Left renal cortex interstitium (tissue), 4 donors: ENCODE measurements around the gene WDR7. TPM values are rescaled to one million over a fixed set of nuclear protein-coding genes. Genes with fewer than 3 reads are reported as not detected.

ENCODE experiments used
- DNase-seq, 4 donors: peaks; one replicate each; pipeline ENCODE4 v3.0.0-alpha.2; 2013; ENCODE audit warnings: low read depth in 4 of 4, low spot score in 2 of 4, missing footprints in 1 of 4
- polyA plus RNA-seq, 4 donors: library from polyadenylated mRNA; unstranded; fragments of 120-200 nt; gene quantifications; one replicate each; pipeline ENCODE4 v1.2.1, GENCODE V29; 2013; ENCODE audit not compliant: insufficient read length in 4 of 4

WDR7 gene
- polyA plus RNA-seq, 4 donors = 10.4 to 13.0 (median 11.5) TPM

DNA sequence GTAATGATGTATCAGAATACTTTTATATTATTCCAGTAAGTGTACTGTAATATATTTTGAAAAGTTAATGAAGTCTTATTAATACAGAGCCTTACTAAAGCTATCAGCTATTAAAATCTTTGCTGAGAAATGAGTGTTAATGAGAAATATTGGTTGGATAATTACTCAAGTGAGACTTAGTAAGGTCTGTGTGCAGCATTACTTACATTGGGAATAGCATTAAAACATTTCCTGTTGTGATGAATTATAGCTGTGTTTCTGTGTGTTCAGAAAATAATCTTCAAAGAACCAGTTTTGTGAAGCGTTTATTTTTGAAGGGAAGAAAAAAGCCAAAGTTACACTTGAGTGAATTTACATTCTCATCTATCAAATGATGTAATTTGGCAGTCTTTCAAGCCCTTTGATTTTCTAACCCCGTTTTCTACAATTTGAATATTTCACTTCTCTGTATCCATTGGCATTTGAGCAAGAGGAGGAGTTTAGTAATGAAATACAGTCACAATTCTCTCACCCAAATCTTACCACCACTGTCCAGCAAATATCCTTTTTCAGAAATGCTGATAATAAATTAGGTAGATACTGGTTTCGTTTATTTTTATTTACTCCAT lies 372.2 kb downstream of the WDR7 start:
- peak in 1 of 4 donors; percentile 28 for DNase-seq

DNA sequence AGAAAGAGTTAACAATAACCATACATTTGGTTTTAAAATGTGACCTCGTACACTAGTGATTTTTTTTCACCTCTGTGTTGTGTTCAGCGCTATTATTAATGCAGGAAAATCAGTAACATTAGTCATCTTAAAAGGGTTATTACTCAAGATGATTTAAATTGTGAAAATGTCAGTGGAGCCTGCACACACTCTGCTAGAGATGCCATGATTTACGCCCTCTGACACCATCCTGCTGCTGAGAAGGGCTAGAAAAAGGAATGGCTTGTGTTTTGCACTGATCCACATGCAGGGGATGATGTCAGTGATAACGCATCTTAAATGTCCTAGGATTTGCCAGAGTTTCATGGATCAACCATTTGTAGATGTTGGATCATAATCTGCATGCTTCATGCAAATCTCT lies 374.4 kb downstream of the WDR7 start:
- no peak for DNase-seq

DNA sequence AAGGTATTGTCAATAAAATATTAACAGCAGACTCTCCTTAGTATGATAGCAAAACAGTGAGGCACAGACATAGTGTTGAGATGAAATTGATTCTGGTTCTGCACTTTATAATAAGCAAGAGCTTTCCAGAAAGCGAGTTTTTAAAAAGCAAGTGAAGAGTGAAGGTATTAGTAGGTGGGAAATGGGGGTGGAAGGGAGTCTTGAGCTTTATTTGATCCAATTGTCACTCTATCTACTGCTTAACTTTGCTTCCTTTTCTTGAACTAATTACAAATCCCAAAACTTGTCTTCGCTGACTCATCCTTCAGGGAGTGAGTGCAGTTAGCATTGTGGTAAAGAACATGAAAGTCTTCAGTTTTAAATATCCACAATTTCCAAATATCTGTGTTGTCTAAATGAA lies 375.2 kb downstream of the WDR7 start:
- no peak for DNase-seq

DNA sequence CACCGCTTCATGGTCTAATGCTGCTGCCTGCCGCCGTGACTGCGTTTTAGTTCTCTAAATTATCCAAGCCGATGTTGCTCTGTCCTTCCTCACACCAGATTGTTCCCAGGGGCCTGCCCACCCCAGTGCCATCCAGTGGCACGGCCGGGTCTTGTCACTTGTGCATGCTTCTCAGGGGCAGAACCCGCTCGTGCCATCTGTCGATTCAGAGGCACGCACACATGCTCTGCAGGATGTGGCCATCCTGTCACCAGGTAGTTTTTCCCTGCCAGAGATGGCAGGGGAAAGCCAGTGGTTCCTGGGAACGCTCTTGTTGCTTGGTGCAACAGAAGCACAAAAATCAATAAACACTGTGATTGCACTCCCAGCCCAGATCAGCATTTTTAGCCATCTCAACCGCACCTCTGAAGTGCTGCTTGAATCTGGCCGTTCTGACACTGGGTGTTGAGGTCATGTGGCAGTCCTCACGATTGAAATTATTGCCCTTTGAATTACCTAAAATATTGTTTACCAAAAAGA lies 376.1 kb downstream of the WDR7 start:
- DNase-seq = no peak

DNA sequence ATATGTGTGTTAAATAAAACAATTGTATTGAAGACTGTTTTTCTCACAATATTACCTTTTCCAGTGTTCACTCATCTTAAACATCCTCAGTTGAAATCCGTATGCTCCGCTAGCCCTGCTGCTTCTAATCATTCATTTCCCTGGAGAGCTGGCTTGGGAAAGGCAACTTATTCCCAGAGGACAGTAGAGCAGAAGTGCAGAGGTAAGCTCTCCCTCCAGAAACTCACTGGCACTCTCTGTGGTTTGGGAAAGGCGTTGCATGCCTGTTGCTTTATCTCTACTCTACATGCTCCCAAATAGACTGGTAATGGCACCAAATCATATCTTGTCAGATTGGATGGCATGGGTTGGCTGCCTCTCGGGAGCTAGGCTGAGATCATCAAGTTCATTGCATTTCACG lies 378.6 kb downstream of the WDR7 start:
- DNase-seq = no peak

DNA sequence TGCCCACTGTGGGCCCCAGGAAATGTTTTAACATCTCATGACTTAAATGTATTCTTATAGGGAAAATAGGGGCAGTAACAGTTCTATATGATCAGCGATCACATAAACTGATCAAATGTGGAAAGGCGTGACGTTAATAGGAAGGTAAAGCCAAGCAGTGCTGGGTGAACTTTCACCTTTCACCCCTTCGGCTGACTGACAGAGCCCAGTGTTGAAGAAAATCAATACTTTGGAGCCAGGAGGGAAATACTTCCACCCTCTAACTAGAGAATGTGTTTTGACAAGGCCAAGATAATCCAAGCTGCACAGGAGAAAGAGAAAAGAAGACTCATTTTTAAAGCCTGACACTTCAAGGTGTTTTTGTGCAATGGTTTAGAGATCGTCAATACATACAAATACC lies 379.3 kb downstream of the WDR7 start:
- no peak for DNase-seq

DNA sequence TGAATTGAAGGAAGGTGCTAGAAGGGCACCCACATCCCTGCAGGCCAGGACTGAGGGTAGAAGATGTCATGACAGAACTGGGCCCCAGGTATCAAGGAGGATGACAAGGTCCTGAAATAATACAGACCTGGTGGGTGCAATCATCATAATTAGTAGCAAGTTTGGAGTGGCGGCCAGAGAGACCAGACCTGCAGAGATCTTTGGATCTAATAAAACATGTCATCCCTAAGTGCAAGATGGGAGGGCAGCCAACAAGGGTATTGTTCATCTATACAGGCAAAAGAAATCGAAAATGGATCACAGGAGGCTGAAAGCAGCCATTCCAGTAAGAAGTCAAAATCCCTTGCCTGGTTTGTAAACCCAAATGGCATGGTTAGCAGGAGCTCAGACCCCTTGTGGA lies 384.4 kb downstream of the WDR7 start:
- DNase-seq = no peak

DNA sequence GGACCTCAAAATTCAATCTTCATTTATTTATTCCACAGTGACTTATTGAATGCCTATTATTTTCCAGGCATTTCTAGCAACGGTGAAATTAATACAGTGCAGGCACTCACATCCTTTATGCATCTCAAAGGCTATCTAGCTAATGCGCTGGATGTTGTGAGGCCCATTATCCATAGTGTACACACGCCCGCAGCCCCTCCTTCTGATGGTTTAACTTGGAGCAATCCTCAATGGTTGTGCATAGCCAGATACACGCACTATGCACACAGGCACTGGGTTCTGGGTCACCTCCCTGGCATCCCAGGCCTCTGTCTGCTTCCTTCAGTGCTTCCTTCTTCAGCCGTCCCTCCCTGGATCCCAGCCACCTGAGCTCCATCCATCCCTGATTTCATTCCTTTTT lies 387.2 kb downstream of the WDR7 start:
- DNase-seq = no peak

DNA sequence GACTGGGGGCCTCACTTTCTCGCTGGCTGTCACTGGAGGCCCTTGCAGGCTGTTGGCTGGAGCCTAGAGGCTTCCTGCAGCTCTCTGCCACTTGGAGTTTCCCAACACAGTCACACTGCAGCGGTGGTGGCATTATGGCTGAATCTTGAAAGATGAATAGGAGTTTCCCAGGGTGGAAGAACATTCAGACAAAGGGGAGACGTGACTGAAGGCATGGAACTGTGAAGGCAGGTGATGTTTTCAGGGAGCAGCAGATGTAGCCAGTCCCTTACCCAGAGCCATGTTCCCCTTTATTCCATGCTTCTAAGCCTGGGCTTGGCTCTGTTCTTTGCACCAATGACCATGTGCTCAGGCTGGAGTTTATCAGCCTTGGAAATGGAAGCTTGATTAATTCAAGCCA lies 389.0 kb downstream of the WDR7 start:
- DNase-seq = no peak

DNA sequence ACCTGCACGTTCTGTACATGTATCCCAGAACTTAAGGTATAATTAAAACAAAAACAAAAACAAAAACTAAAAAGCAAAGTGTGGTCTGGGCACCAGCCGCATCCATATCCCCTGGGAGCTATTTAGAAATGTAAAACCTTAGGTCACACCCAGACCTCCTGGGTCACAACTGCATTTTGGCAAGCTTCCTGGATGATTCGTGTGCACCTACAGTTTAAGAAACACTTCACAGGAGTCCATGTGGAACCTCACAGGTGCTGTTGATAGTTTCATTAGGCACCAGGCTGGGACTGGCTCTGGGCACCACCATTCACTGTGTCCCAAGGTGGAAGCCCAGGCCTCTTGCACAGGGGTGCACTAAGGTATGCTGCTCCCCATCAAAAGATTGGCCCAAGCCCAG lies 392.1 kb downstream of the WDR7 start:
- DNase-seq = no peak

DNA sequence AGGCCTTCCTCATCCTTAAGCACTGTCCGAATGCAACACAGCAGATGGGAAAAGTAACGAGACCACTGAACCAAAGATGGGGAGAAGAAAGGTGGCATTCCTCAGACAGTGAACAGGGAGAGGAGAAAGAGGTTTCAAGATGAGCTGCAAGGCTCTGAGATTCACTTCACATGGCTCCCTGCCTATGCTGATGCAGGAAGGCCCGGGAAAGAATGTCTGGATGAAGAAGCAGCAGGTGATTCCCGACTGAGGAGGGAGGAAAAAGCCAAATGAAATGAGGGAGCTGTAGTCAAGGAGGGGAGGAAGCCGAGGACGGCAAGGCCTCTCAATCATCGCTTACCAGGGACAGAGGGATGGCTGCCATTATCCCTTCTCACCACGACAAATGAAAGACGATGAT lies 397.2 kb downstream of the WDR7 start:
- DNase-seq = no peak

DNA sequence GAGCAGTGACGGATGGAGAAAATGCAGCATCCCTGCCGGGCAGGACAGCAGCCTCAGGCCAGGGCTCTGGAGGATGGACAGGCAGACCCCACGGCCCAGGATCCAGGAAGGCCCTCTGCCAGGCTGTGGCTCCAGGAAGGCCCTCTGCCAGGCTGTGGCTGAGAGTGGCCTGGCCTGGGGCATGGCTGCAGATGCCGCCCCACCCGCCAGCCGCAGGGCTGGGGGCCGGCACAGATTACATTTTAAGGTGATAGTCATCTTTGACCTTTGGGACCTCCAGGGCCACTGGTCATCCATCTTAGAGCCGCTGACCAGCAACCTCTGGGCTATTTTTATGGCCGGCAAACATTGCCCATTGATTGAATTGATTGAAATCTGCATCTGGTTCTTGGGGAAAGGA lies 397.7 kb downstream of the WDR7 start:
- no peak for DNase-seq

DNA sequence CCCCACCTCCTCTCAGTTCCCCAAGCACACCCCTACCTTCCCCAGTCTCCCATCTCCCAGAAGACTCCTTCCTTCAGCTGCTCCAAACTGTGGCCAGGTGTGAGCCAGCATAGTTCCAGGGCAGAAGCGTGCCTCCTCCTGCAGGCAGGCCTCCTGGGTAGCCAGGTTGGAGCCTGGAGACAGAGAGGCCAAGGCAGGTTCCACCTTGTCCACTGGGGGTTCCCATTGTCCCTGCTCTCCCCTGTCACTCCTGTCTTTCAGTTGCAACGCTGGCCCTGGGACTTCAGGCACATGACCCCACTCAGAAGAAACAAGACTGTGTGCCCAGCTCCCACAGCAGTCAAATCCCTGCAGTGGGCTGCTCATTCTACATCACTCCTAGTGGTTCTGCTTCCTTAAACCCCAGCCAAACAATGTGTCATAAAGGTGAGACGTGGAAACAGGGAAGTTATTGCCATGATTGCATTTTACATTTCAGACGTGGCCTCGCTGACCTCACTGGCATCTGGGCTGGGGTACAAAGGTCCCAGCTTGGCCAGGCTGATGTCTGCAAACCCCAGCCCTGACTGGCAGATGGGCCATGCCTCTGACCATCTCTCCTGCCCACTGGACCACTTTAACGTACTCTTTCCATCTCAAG lies 399.3 kb downstream of the WDR7 start:
- DNase-seq = no peak

DNA sequence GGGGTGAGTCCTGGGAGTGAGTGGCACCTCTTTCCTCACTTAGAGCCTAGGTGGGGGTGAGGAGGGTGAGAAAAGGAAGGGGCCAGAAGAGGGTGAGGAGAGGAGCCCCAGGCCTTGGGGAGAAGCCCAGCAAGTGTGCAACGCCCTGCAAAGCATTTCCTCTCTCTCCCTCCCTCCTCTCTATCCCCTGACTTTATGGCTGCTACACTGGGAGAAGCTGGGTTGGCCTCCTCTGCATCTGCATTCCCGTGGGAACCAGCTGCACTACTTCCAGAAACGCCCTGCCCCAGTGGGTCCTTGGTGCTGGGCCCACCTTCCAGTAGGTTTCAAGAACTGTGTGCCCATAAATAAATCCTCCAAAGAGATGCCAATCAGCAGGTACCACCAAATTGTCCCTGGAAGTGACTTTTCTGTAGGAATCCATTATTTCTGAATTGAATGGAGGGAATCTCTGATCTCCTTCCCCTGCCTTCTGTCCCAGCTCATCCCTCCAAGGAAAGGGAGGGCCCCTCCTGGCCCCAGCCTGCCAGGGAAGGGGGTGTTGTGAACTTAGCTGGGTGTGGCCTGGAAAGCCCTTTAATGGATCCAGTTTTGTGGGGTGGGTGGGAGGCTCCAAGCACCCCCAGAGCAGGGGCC lies 400.0 kb downstream of the WDR7 start:
- DNase-seq = no peak

DNA sequence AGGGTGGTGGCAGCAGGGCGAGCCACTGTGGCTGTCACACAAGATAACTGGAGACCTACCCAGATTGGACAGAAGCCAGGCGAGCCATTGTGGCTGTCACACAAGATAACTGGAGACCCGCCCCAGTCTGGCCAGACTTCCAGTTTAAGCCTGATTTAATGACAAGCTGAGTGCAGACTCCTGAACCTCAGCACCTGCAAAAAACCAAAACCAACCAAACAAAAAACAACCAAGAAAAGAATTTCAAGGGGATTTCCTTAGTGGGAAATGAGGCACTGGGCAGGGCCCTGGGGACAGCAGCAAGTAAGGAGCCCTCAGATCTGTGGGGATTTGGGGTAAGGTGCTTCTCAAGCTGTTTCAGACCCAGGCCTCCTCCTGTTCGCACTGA lies 400.5 kb downstream of the WDR7 start:
- DNase-seq = no peak

DNA sequence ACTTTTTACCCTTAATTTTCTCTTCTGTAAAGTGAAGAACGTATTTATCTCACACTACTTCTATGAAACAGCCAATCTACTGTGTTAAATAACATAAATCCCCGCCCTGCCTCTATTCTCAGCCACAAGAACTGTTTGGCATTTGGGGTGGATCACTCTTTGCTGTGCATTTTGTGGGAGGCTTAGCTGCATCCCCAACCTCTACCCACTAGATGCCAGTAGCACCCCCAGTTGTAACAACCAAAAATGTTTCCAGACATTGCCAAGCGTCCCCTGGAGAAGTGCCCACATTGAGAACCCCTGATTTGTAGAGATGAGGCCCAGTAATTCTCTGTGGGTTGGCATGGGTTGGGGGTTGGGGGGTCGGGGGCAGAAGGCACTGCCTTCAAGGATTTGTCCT lies 401.0 kb downstream of the WDR7 start:
- no peak for DNase-seq

DNA sequence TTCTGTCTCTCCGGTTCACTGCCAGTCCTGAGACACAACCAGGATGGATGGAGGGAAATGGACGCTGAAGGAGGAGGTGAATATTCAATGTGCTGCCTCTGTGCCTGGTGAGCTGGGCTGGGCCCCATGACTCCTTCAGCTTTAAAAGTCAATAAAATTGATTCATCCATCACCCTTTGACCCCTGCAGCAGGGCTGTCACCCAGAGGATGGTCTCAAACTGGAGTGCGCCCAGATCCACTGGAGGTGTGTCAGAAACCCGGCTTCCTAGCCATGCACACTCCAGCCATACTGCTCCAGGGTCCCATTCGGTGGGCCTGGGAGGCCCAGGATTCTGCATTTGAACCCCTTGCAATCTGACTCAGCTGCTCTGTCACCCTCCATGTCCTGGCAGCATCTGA lies 401.6 kb downstream of the WDR7 start:
- DNase-seq = no peak

DNA sequence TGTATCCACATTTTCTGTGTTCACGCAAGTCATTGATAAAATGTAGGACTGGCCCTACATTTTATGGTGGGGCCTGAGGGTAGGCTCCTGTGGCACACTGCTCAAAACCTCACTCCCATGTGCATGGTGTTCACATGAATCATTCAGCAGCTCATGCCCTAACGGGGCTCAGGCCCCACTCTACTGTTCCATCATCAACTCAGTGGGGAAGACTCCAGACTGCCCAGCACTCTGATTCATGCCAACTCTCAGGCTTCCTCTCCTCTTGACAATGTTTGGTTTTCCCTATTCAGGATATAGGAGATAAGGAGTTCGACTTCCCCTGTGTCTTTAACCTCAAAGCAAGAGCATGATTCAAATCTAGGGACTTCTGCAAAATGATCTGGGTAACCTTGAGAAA lies 403.7 kb downstream of the WDR7 start:
- no peak for DNase-seq

DNA sequence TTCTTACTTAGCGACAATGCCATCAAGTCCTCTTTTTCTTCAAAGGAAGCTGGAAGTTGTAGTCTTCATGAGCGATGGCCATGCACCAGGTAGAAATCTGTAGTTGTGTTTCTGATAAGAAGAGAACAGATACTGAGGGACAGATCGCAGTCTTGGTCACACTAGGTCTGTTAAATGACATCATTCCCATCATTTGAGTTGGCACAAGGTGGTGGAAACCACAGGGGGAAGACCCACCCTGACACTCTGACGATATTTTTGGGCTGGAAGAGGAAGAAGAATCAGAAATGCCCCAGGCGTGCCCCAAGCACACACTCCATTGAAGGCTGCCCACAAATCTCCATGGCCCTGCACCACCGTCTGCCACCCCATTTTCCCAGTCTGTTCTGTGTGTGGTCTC lies 406.7 kb downstream of the WDR7 start:
- DNase-seq = no peak

DNA sequence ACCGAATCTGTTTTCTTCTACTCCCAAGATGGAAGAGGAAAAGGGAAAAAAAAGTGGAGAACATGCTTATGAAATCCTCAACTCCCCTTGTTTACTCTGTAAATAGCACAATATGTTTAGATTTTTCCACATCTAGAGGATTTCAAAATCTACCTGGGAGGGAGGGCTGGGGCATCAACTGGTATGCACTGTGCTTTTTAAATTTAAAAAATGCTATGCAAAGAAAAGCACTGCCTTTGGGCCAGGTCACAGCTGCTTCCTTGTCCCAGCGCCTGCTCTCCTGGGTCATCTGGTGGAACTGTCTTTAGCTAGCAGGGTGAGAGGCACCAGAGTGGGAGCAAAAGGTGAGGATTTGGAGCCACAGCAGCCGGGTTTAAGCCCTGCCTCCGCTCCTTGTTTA lies 407.6 kb downstream of the WDR7 start:
- DNase-seq = no peak

DNA sequence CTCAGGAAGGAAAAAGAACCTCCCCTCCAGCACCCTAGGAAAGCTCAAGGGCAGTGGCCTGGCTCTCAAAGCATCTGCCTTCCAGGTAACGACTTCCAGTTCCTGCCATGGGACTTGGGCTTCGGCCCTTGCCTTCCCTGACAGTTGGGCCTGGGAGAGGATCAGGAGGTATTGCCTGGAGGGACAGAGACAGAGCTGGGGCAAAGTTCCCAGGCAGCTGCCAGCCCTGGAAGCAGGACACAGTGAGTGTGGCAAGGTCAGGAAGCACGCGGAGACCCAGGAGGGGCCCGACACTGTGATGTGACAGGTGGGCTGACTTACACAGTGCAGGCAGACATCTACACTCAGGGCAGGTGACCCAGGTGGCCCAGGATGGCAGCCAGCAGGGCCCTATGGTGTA lies 408.2 kb downstream of the WDR7 start:
- DNase-seq = no peak

DNA sequence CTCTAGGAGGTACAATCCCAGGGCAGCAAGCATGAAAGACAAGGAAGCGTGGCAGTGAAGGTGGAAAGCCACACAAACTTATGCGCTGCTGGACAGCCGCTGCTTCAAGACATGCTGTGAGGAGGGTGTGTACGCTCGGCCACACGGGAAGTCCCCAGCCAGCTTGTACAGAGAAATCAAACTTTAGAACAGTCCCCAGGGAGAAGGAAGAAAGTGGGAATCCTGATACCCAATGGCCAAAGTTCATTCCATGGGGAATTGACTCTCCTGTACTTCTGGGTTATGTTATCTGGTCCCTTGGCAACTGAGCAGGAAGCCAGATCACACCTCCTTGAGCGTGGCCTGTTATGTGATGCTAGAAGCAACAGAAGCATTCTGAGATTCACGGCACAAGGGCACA lies 409.7 kb downstream of the WDR7 start:
- no peak for DNase-seq
